Esophagus muscularis mucosa (tissue), 4 donors: ENCODE results near the gene RPGRIP1L. TPM values are rescaled to one million over a fixed set of nuclear protein-coding genes. Genes with fewer than 3 reads are reported as not detected.

Source experiments
- DNase-seq: peaks from one replicate; pipeline ENCODE4 v3.0.0-alpha.2; 2017; ENCODE audit errors: extremely low spot score
- H3K27ac ChIP-seq, 4 donors: fragments of 200-600 bp; sonication (generic); replicated peaks in 1 of 4; 1 replicate in 3 of 4; 2 replicates in 1 of 4; pipeline ENCODE4 v1.5.1; 2016 to 2019; ENCODE audit warnings: mild to moderate bottlenecking in 1 of 4
- H3K27me3 ChIP-seq, 4 donors: fragments of 200-600 bp; sonication (generic); one replicate each; pipeline versions ENCODE4 v1.5.1 to v1.6.0; 2016 to 2019
- H3K36me3 ChIP-seq, 4 donors: fragments of 200-600 bp; sonication (generic); one replicate each; pipeline ENCODE4 v1.5.1; 2016 to 2019
- H3K4me1 ChIP-seq, 4 donors: fragments of 200-600 bp; sonication (generic); one replicate each; pipeline ENCODE4 v1.5.1; 2016 to 2019
- H3K4me3 ChIP-seq, 4 donors: fragments of 200-600 bp; sonication (generic); 1 replicate in 2 of 4; 2 replicates in 2 of 4; pipeline ENCODE4 v1.5.1; 2016 to 2019; ENCODE audit warnings: mild to moderate bottlenecking in 4 of 4, moderate library complexity in 1 of 4
- H3K9me3 ChIP-seq, 4 donors: fragments of 200-600 bp; sonication (generic); 1 replicate in 3 of 4; 2 replicates in 1 of 4; pipeline ENCODE4 v1.5.1; 2016 to 2019
- CTCF ChIP-seq, 3 experiments: fragments of 200-600 bp in 2 of 3; fragments of 450-650 bp in 1 of 3; sonication (generic) in 2 of 3; IDR thresholded peaks; one replicate each; pipeline ENCODE4 v1.5.1; 2017 to 2019; ENCODE audit warnings: antibody characterized with exemption in 3 of 3, mild to moderate bottlenecking in 2 of 3, moderate library complexity in 1 of 3
- EP300 ChIP-seq: sonication (generic); formaldehyde crosslinking; IDR thresholded peaks from one replicate; pipeline ENCODE4 v1.6.1; 2017; ENCODE audit warnings: antibody characterized with exemption
- POLR2A ChIP-seq: fragments of 450-650 bp; IDR thresholded peaks from one replicate; pipeline ENCODE4 v1.6.1; 2017; ENCODE audit warnings: antibody characterized with exemption, moderate library complexity, mild to moderate bottlenecking, low read depth
- POLR2AphosphoS5 ChIP-seq, 2 donors: sonication (generic); formaldehyde crosslinking; IDR thresholded peaks; one replicate each; pipeline ENCODE4 v1.6.1; 2017; ENCODE audit warnings: antibody characterized with exemption in 2 of 2
- WGBS: methylation state at CpG from one replicate; pipeline ENCODE4 v1.1.5; 2018; 5-methylcytosine and 5-hydroxymethylcytosine counted together
- intact Hi-C: fragments of 100-400 bp; cut with DNase I; formaldehyde crosslinking; loops from one replicate; pipeline ENCODE4 v1.15.1; 2023
- total RNA-seq, 4 donors: library from RNA; depleted of rRNA; stranded (reverse); fragments of >200 nt; gene quantifications; one replicate each; pipeline versions ENCODE4 v1.1.0 to v1.2.1, GENCODE V29; 2016

The RPGRIP1L gene
- total RNA-seq, 4 donors from 2014 or later: 2.3 to 4.3 (median 4.0) TPM

DNA sequence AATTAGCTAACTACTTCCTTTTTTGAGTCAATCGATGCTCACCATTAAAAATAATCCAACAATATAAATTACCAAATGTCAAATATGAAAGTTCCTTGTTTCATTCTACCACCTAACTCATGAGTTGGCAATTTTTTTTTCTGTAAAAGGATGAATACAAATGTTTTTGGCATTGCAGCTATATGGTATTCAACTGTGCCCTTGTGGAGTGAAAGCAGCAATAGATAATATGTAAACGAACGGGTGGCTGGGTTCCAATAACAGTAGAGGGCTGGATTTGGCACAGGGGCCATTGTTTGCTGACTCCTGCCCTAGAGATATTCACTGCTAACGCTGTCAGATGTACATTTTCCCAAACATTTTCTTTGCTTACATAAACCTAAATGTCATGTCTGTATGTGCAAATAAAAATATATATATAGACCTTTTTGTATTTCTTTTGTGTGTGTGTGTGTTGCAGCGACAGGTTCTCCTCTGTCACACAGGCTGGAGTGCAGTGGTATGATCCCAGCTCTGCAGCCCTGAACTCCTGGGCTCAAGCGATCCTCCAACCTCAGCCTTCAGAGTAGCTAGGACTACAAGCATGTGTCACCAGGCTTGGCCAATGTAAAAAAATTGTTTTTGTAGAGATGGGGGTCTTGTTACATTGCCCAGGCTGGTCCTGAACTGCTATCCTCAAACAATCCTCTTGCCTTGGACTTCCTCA lies 73.9 kb downstream of the RPGRIP1L start:
- H3K36me3 ChIP-seq: peaks cover 0 to 5% (median 0%) of the 10 kb centered on the region in 4 donors
- DNase-seq: no peak
- no peak overlapping the region for H3K4me3 ChIP-seq
- TF ChIP-seq POLR2A (no peak), EP300 (no peak), POLR2AphosphoS5 (IDR thresholded peaks at IDR 0.05) (no peak)
- H3K4me1 ChIP-seq: peaks cover 5 to 12% (median 9%) of the 10 kb centered on the region in 4 donors
- H3K27me3 ChIP-seq: no peaks in the 10 kb centered on the region
- intact Hi-C loops: no loop called here
- WGBS: 68% methylated on average over 6 of the region's 6 CpGs
- H3K9me3 ChIP-seq: no peaks in the 10 kb centered on the region
- no peak overlapping the region for H3K27ac ChIP-seq

- no peaks in the 10 kb centered on the region for H3K36me3 ChIP-seq
- TF ChIP-seq CTCF (IDR thresholded peaks at IDR 0.05) (no peak), POLR2AphosphoS5 (IDR thresholded peaks at IDR 0.05) (no peak), EP300 (no peak), POLR2A (no peak)
- H3K9me3 ChIP-seq: no peaks in the 10 kb centered on the region
- no peaks in the 10 kb centered on the region for H3K27me3 ChIP-seq
- no peak overlapping the region for H3K4me3 ChIP-seq
- peaks cover 5 to 12% (median 9%) of the 10 kb centered on the region in 4 donors for H3K4me1 ChIP-seq
- 90% methylated on average over 2 of the region's 2 CpGs for WGBS
- intact Hi-C loops: no loop called here
- no peak overlapping the region for H3K27ac ChIP-seq
- DNase-seq: no peak
These were observed 74.5 kb downstream of the RPGRIP1L start for GRCh38 chr16:53629151-53629550.

DNA sequence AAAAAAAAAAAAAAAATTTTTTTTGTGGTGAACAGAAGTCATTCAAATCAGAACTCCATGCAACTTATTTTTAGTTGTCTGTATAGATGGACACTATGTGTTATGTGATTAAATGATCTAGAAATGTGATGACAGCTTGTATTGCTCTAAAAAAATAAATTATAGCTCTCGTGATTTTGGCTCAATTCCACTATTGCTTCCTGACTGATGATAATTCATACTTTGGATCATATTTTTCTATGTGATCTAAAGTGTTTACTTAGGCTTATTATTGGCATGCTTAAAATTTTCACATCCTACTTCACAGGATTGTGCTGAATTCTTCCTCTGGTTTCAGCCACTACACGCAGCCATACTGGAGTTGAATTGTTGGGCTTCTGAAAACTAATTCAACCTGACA lies 76.8 kb downstream of the RPGRIP1L start:
- WGBS: 62% methylated on average over 2 of the region's 2 CpGs
- no peaks in the 10 kb centered on the region for H3K9me3 ChIP-seq
- intact Hi-C loops: no loop called here
- no peak overlapping the region for H3K27ac ChIP-seq
- DNase-seq: no peak
- H3K4me3 ChIP-seq: no peak overlapping the region
- peaks cover 5 to 12% (median 9%) of the 10 kb centered on the region in 4 donors for H3K4me1 ChIP-seq
- no peaks in the 10 kb centered on the region for H3K36me3 ChIP-seq
- no peaks in the 10 kb centered on the region for H3K27me3 ChIP-seq
- TF ChIP-seq CTCF (IDR thresholded peaks at IDR 0.05) (no peak), POLR2AphosphoS5 (IDR thresholded peaks at IDR 0.05) (no peak), EP300 (no peak), POLR2A (no peak)

- intact Hi-C loops: no loop called here
- Histone ChIP-seq H3K36me3 (no peaks in the 10 kb centered on the region), H3K9me3 (no peaks in the 10 kb centered on the region), H3K27ac (no peak overlapping the region), H3K4me1 (peaks cover 5 to 12% (median 9%) of the 10 kb centered on the region in 4 donors), H3K27me3 (no peaks in the 10 kb centered on the region), H3K4me3 (no peak overlapping the region)
- TF ChIP-seq CTCF (IDR thresholded peaks at IDR 0.05) (no peak), POLR2A (no peak), EP300 (no peak), POLR2AphosphoS5 (IDR thresholded peaks at IDR 0.05) (no peak)
- no peak for DNase-seq
- 96% methylated on average over 4 of the region's 4 CpGs for WGBS
These were observed 77.5 kb downstream of the RPGRIP1L start for GRCh38 chr16:53626161-53626560.

GRCh38 chr16:53625221-53625620 lies 78.4 kb downstream of the RPGRIP1L start:
- 100% methylated on average over 2 of the region's 29 CpGs for WGBS
- H3K27ac ChIP-seq: no peak overlapping the region
- TF ChIP-seq EP300 (no peak), CTCF (IDR thresholded peaks at IDR 0.05) (no peak), POLR2AphosphoS5 (IDR thresholded peaks at IDR 0.05) (no peak), POLR2A (no peak)
- no peaks in the 10 kb centered on the region for H3K36me3 ChIP-seq
- no peaks in the 10 kb centered on the region for H3K9me3 ChIP-seq
- H3K4me3 ChIP-seq: no peak overlapping the region
- no peak for DNase-seq
- intact Hi-C loops: no loop called here
- H3K27me3 ChIP-seq: no peaks in the 10 kb centered on the region
- H3K4me1 ChIP-seq: peaks cover 5 to 12% (median 9%) of the 10 kb centered on the region in 4 donors
